NCI-H82 treated with DMSO at 0.1 percent for 48 hours (cell line): ENCODE data around the gene RMND5B.

Experiments used
- DNase-seq: peaks from one replicate; lab custom pipeline; 2025; ENCODE audit not compliant: unreplicated experiment; lab: John Stamatoyannopoulos, UW

Gene RMND5B

GRCh38 chr5:178163772-178164735, 33.2 kb downstream of the RMND5B start:
- DNase-seq = peak; percentile 76

GRCh38 chr5:178165581-178165980, 34.8 kb downstream of the RMND5B start:
- DNase-seq = no peak

DNA sequence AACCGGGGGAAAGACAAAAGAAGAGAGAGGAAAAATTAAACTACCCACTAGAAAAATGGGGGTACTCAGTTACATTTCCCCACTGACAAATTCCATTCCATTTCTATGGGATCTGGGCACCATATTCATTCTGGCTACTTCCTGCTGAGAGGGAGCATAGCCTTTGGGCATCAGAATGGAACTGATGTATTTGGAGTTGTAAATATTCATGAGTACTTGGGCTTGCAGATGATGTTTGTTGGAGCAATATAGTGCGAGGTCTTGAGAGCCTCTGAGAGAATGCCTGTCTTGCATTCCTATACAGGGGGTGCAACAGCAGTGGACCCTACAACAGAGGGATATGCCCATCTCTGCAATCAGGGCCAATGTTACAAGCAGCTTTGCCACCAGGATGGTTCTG, 39.6 kb downstream of the RMND5B start:
- no peak for DNase-seq

DNA sequence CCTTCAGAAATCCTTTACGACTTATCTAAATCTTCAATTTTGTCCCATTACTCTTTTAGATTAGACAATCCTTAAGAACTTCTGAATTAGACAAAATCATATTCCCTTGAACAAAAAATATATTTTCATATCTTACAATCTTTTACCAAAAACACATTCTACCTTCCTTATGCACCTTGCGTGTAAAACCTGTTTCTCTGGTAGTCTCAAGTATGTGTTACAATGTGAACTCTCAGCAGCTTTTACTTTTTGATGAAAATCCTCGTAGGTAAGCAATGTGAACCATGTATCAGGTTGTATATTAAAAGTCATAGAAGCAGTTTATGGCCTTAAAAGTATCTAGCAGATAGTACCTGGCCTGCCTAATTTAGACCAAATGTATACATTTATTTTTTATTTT, 43.6 kb downstream of the RMND5B start:
- DNase-seq = no peak

DNA sequence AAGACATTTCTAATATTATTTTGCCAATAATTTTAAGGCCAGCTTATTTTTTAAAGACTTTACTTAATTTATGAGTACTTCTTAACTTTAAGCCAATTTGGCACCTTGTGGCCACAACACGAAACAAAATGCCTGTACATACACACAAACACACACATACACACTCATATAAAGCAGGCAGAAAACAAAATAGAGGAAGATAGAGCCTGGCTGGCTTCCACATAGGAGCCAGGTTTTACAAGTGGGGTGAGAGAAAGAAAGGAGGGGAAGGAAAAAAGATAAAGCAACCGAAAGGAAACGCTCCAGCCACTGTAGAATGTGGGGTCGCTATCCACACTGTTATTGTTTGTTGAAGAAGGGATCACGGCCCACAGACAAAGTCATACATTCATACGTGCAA, 46.0 kb downstream of the RMND5B start:
- DNase-seq = no peak

GRCh38 chr5:178177569-178177968, 46.8 kb downstream of the RMND5B start:
- DNase-seq = no peak

- no peak for DNase-seq
Measured at GRCh38 chr5:178180141-178180863, 49.5 kb downstream of the RMND5B start.

- DNase-seq = no peak
Measured at GRCh38 chr5:178182158-178182876, 51.5 kb downstream of the RMND5B start.

DNA sequence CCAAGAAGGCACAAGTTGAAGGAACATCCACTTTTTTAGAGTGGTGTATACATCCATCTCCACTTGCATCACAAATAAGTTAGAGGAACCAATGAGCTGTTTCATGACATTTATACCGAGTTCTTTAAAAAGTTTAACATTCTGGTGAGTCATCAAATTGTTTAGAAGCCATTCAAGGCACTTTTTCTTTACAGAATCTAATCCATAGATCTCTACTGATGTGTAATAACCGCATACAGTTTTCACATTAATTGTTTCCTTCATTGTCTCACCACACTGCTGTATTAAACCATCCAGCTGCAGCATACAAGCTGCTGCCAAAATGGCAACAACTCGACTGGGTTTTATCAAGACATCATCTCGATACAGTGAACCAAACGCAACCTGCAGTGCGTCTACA, 55.6 kb downstream of the RMND5B start:
- DNase-seq = no peak

DNA sequence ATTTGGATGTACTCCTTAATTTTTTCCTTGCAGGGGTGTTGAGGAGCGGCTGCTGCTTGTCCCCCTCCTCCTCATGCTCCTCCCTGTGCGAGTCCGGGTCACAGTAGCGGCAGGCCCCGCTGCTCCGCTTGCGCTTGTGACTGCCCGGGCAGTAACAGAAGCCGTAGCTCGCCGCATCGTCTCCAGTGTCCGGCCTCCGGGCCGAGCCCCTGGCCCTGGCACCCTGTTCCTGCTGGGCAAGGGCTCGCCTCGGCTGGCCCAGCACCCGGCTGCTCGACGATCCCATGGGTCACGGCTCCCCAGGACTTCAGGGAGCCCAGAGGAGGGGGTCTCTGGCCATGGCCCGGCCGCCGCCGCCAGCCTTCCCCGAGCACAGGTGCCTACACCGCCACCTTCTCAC, 56.2 kb downstream of the RMND5B start, which contains the start of gene GMCL2:
TSS of gene GMCL2 (minus strand) at position 358 of the 400 bp plus-strand sequence. CDS start at position 286, 72 bp downstream.
- no peak for DNase-seq

DNA sequence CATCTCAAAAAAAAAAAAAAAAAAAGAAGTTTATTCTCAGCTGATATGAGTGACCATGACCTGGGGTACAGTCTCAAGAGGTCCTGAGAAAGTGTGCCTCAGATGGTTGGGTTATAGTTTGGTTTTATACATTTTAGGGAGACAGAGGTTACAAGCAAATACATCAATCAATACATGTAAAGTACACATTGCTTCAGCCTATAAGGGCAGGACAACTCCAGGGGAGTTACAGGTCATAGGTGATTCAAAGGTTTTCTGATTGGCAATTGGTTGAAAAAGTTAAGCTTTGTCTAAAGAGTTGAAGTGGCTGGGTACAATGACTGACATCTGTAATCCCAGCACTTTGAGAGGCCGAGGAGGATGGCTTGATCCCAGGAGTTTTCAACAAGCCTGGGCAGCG, 58.6 kb downstream of the RMND5B start:
- no peak for DNase-seq

DNA sequence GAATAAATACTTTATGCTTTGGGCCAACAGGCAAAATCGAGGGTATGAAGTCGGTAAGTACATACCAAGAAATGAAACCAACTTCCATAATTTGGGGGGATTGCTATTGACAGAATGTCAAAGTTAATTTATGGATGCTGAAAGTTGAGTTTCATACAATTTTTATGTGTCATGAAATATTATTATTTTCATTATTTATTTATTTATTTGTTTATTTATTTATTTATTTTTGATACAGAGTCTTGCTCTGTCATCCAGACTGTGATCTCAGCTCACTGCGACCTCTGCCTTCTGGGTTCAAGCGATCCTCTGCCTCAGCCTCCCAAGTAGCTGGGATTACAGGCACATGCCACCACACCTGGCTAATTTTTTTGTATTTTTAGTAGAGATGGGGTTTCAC, 60.8 kb downstream of the RMND5B start:
- DNase-seq = no peak

- no peak for DNase-seq
Measured at GRCh38 chr5:178192244-178192643, 61.4 kb downstream of the RMND5B start.

DNA sequence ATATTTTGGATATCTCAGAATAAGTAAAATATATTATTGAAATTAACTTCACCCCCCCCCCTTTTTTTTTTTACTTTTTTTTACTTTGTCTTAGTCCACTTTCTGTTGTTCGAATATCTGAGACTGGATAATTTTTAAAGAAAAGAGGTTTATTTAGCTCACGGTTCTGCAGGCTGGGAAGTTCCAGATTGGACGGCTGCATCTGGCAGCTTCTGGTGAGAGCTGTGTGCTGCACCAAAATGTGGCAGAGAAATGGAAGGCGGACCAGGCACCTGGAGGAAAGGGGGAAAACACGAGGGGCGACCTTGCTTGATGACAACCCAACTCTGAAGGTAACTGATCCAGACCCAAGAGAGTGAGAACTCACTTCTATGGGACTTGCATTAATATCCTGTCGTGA, 62.0 kb downstream of the RMND5B start:
- no peak for DNase-seq

GRCh38 chr5:178193251-178193809, 62.5 kb downstream of the RMND5B start:
- DNase-seq = no peak

- no peak for DNase-seq
Measured at GRCh38 chr5:178194026-178194425, 63.2 kb downstream of the RMND5B start.

GRCh38 chr5:178196281-178196812, 65.5 kb downstream of the RMND5B start:
- no peak for DNase-seq

GRCh38 chr5:178196986-178197385, 66.2 kb downstream of the RMND5B start:
- no peak for DNase-seq

- DNase-seq = peak; percentile 58
Measured at GRCh38 chr5:178198151-178198550, 67.3 kb downstream of the RMND5B start.

GRCh38 chr5:178198706-178199105, 67.9 kb downstream of the RMND5B start:
- DNase-seq = no peak
